NB4 (cell line): ENCODE measurements around the gene EEPD1.

ENCODE experiments used
- DNase-seq: peaks from one replicate; pipeline ENCODE4 v3.0.0; 2010; ENCODE audit warnings: low read depth
- H3K4me3 ChIP-seq: one replicate; pipeline ENCODE4 v1.5.1; 2011; ENCODE audit warnings: mild to moderate bottlenecking, low read depth, low read length, moderate library complexity
- MYC ChIP-seq: IDR thresholded peaks from 2 replicates; pipeline ENCODE4 v1.6.1; 2011; ENCODE audit warnings: low read depth, low read length
- POLR2A ChIP-seq: IDR thresholded peaks from 2 replicates; pipeline ENCODE4 v1.6.1; 2011; ENCODE audit warnings: mild to moderate bottlenecking; ENCODE audit not compliant: insufficient read length; ENCODE audit errors: extremely low read depth
- TF ChIP-seq, protein P1 (sequence below): IDR thresholded peaks from 2 replicates; pipeline ENCODE4 v1.6.1; 2011; ENCODE audit warnings: low read depth, low read length
- TF ChIP-seq, protein P2 (sequence below): IDR thresholded peaks from one replicate; pipeline ENCODE4 v1.5.1; 2012; ENCODE audit warnings: low read depth, low read length

The EEPD1 gene

DNA sequence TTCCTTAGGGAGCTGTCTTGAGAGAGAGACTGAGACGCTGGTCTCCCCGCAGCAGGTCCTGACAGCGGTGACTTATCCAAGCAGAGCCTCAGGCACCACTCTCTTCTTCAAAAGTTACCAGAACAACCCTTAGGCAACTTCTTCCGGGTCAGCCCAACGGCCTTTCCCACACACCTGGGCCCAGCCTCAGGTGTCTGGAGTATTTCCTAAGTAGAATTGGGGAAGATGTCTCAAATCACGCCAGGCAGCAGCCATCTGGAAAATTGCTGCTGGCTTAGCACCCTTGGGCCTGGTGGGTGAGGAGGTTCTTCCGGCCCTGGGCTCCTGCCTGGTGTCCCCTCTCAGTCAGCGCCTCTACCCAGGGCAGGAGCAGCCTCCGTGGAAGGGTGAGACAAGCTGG, 156.2 kb downstream of the EEPD1 start:
- TF ChIP-seq POLR2A, result no peak
- TF ChIP-seq, protein P1, sequence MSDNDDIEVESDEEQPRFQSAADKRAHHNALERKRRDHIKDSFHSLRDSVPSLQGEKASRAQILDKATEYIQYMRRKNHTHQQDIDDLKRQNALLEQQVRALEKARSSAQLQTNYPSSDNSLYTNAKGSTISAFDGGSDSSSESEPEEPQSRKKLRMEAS, result no peak
- TF ChIP-seq, protein P2, sequence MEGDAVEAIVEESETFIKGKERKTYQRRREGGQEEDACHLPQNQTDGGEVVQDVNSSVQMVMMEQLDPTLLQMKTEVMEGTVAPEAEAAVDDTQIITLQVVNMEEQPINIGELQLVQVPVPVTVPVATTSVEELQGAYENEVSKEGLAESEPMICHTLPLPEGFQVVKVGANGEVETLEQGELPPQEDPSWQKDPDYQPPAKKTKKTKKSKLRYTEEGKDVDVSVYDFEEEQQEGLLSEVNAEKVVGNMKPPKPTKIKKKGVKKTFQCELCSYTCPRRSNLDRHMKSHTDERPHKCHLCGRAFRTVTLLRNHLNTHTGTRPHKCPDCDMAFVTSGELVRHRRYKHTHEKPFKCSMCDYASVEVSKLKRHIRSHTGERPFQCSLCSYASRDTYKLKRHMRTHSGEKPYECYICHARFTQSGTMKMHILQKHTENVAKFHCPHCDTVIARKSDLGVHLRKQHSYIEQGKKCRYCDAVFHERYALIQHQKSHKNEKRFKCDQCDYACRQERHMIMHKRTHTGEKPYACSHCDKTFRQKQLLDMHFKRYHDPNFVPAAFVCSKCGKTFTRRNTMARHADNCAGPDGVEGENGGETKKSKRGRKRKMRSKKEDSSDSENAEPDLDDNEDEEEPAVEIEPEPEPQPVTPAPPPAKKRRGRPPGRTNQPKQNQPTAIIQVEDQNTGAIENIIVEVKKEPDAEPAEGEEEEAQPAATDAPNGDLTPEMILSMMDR, result no peak
- TF ChIP-seq MYC, result no peak
- no peak for DNase-seq
- H3K4me3 ChIP-seq, result no peak overlapping the region

- TF ChIP-seq, protein P2, result no peak
- TF ChIP-seq, protein P1, result no peak
- TF ChIP-seq POLR2A (no peak), MYC (no peak)
- H3K4me3 ChIP-seq, result no peak overlapping the region
- DNase-seq, result no peak
Observed at GRCh38 chr7:36309716-36310115, 156.7 kb downstream of the EEPD1 start.

DNA sequence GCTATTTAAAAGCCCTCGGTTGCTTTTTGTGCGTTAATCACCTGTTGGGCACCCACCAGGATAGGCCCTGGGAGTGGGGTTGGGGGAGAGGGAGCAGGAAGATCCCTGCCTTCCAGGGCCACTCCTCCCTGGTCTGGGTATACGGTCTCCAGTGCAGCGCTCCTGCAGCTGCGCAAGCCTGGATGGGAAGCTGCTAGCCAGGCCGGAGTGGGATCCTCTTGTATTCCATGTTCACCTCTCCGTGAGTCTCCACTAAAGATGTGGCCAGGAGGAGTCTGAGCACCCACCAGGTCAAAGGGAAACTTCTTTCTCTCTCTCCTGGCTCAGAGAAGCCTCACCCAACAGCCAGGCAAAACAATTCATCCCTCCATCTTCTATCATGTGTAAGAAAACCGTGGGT, 157.8 kb downstream of the EEPD1 start:
- H3K4me3 ChIP-seq, result no peak overlapping the region
- TF ChIP-seq MYC (no peak), POLR2A (no peak)
- TF ChIP-seq, protein P1, result no peak
- TF ChIP-seq, protein P2, result no peak
- DNase-seq, result no peak

DNA sequence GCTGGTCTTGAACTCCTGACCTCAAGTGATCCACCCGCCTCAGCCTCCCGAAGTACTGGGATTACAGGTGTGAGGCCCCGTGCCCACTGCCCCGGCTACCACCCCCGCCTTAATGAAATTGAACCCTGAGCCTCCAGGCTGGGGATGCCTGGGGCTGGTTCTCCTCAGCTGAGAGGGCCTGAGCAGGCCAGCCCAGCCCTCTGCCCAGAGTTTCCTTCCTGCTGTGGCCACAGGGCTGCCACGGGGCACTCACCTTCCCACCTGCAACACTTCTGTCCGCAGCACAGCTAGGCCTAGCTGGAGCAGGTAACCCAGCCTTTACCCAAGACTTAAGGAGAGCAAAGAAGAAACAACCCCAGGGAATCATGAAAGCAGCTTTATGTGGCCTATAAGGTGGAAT, 158.5 kb downstream of the EEPD1 start:
- TF ChIP-seq POLR2A (no peak), MYC (no peak)
- TF ChIP-seq, protein P2, result no peak
- TF ChIP-seq, protein P1, result no peak
- H3K4me3 ChIP-seq, result no peak overlapping the region

GRCh38 chr7:36312064-36312914, 159.2 kb downstream of the EEPD1 start:
- H3K4me3 ChIP-seq, result no peak overlapping the region
- TF ChIP-seq, protein P2, result no peak
- TF ChIP-seq POLR2A, result no peak
- TF ChIP-seq, protein P1, result no peak
- no peak for TF ChIP-seq MYC
- no peak for DNase-seq

More for the DNA sequence above, 158.5 kb downstream of the EEPD1 start:
- no peak for DNase-seq

- DNase-seq, result no peak
- no peak overlapping the region for H3K4me3 ChIP-seq
- TF ChIP-seq, protein P2, result no peak
- no peak for TF ChIP-seq MYC
- TF ChIP-seq POLR2A, result no peak
- TF ChIP-seq, protein P1, result no peak
Observed at GRCh38 chr7:36312915-36313334, 159.9 kb downstream of the EEPD1 start.
